ENCODE results near the gene TOGARAM2.
"Not testable (repeated sequence)": the region's sequence is repeated elsewhere in the genome, so short reads cannot be mapped to it uniquely, and the experiment has no call there.

TOGARAM2 gene

GRCh38 chr2:29079887-29080286, 98.8 kb downstream of the TOGARAM2 start:
- no peak for DNase-seq

GRCh38 chr2:29080886-29081743, 100.0 kb downstream of the TOGARAM2 start:
- DNase-seq, result no peak

GRCh38 chr2:29082804-29083495, 101.9 kb downstream of the TOGARAM2 start:
- no peak for DNase-seq

- no peak for DNase-seq
Observed at GRCh38 chr2:29084554-29084953, 103.5 kb downstream of the TOGARAM2 start.

- not testable (repeated sequence) for DNase-seq
Observed at GRCh38 chr2:29090311-29090710, 109.2 kb downstream of the TOGARAM2 start.

DNA sequence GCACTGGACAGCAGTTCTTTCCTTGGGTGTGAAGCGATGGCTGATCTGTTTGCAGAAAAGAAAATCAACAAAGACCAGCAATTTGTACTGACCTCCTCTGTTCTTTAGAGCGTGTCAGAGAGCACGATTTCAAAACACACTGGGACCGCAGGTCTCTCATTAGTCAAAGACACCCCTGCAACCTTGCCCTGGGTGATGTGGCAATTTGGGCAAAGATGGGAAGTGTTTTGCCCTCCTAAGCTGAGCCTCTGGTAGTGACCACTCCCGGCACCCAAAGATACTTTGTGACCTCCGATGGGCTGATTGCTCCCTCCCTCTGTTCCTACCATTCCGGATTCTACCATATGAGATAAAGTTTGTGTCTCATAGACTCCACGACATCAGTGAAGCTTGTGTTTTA, 115.9 kb downstream of the TOGARAM2 start:
- DNase-seq, result no peak

- DNase-seq, result no peak
Observed at GRCh38 chr2:29097569-29097968, 116.5 kb downstream of the TOGARAM2 start.

GRCh38 chr2:29100564-29100963, 119.5 kb downstream of the TOGARAM2 start:
- no peak for DNase-seq
